GM12878 (cell line): ENCODE measurements around the gene EIF1AD. TPM values are rescaled to one million over a fixed set of nuclear protein-coding genes. Genes with fewer than 3 reads are reported as not detected.

Experiments used
- BHLHE40 ChIP-seq, 2 experiments: fragments of 450-650 bp in 1 of 2; IDR thresholded peaks; 2 replicates each; pipeline ENCODE4 v1.6.1; 2011 to 2017; ENCODE audit warnings: low read depth in 2 of 2, borderline replicate concordance in 1 of 2, improper control_type of control experiment in 1 of 2, low read length in 1 of 2, mild to moderate bottlenecking in 1 of 2
- CEBPB ChIP-seq, 2 experiments: fragments of 150-350 bp in 1 of 2; IDR thresholded peaks; 2 replicates each; pipeline ENCODE4 v1.6.1; 2012 to 2014; ENCODE audit warnings: low read depth in 2 of 2, low read length in 2 of 2, borderline replicate concordance in 1 of 2, inconsistent platforms in 1 of 2
- HDAC6 ChIP-seq: fragments of 200-600 bp; sonication (generic); IDR thresholded peaks from one replicate; pipeline ENCODE4 v1.8.0; 2017; ENCODE audit warnings: antibody characterized with exemption; ENCODE audit not compliant: unreplicated experiment
- IRF4 ChIP-seq: IDR thresholded peaks from 2 replicates; pipeline ENCODE4 v1.6.1; 2011; ENCODE audit warnings: low read depth, low read length
- JUND ChIP-seq: IDR thresholded peaks from 2 replicates; pipeline ENCODE4 v1.6.1; 2012; ENCODE audit warnings: low read depth, mild to moderate bottlenecking, low read length, improper control_type of control experiment, moderate library complexity
- MEF2A ChIP-seq: IDR thresholded peaks from 2 replicates; pipeline ENCODE4 v1.6.1; 2011; ENCODE audit warnings: low read depth, mild to moderate bottlenecking, low read length, moderate library complexity; ENCODE audit not compliant: insufficient read depth
- MYB ChIP-seq: fragments of 150-350 bp; IDR thresholded peaks from 2 replicates; pipeline ENCODE4 v1.6.1; 2014; ENCODE audit warnings: mild to moderate bottlenecking, low read depth, low read length, borderline replicate concordance
- NBN ChIP-seq: fragments of 450-650 bp; IDR thresholded peaks from 2 replicates; pipeline ENCODE4 v1.6.1; 2016
- NFYA ChIP-seq: IDR thresholded peaks from 2 replicates; pipeline ENCODE4 v1.6.1; 2011; ENCODE audit warnings: low read depth, mild to moderate bottlenecking, low read length, improper control_type of control experiment, borderline replicate concordance
- PAX5 ChIP-seq: IDR thresholded peaks from 2 replicates; pipeline ENCODE4 v1.6.1; 2011; ENCODE audit warnings: low read depth, low read length, borderline replicate concordance
- POU2F2 ChIP-seq: IDR thresholded peaks from 3 replicates; pipeline ENCODE4 v1.6.1; 2011; ENCODE audit warnings: low read depth, mild to moderate bottlenecking, low read length, borderline replicate concordance
- SMC3 ChIP-seq: IDR thresholded peaks from 2 replicates; pipeline ENCODE4 v1.6.1; 2011; ENCODE audit warnings: low read length, improper control_type of control experiment, borderline replicate concordance
- SP1 ChIP-seq: IDR thresholded peaks from one replicate; pipeline ENCODE4 v1.6.1; 2011; ENCODE audit warnings: low read depth, low read length
- polyA plus RNA-seq, 11 experiments: library from polyadenylated mRNA; depleted of rRNA in 4 of 11; unstranded in 6 of 11; stranded (reverse) in 5 of 11; fragments of >200 nt; fragmentation: Nextera tagmentation in 4 of 11; fragmentation: Illumina TruSeq in 1 of 11; extraction: Ambion mirVana in 4 of 11; extraction: Trizol in 1 of 11; gene quantifications; 1 replicate in 1 of 11; 2 replicates in 10 of 11; pipeline versions ENCODE4 v1.2.1 to v1.2.3, GENCODE V29; 2011 to 2016; ENCODE audit warnings: inconsistent platforms in 2 of 11, missing spikeins in 2 of 11, low read depth in 1 of 11
- total RNA-seq, 4 experiments: library from RNA; depleted of rRNA in 3 of 4; stranded (reverse); fragments of >200 nt in 3 of 4; fragmentation: Illumina TruSeq in 1 of 4; extraction: Trizol in 1 of 4; gene quantifications; 2 replicates each; pipeline versions ENCODE4 v1.2.1 to v1.2.3, GENCODE V29; 2013 to 2021
- TF ChIP-seq, protein P1 (sequence below): IDR thresholded peaks from 2 replicates; pipeline ENCODE4 v1.6.1; 2012; ENCODE audit warnings: low read depth, low read length, improper control_type of control experiment
- TF ChIP-seq, protein P2 (sequence below): fragments of 450-650 bp; IDR thresholded peaks from 2 replicates; pipeline ENCODE4 v1.6.1; 2017; ENCODE audit warnings: mild to moderate bottlenecking, low read depth, inconsistent platforms; ENCODE audit not compliant: poor library complexity, severe bottlenecking
- TF ChIP-seq, protein P3 (sequence below), 3 experiments: IDR thresholded peaks in 2 of 3; conservative IDR thresholded peaks in 1 of 3; 2 replicates each; pipeline ENCODE4 v1.5.1; 2011; ENCODE audit warnings: low read depth in 3 of 3, low read length in 3 of 3, mild to moderate bottlenecking in 3 of 3, control low read depth in 2 of 3, moderate library complexity in 2 of 3, inconsistent platforms in 1 of 3, mixed read lengths in 1 of 3; ENCODE audit not compliant: control insufficient read depth in 2 of 3, insufficient read depth in 1 of 3; ENCODE audit errors: extremely low read depth in 1 of 3
- TF ChIP-seq, protein P4 (sequence below): IDR thresholded peaks from 2 replicates; pipeline ENCODE4 v1.6.1; 2012; ENCODE audit warnings: improper control_type of control experiment, low read depth, low read length; ENCODE audit not compliant: insufficient replicate concordance

EIF1AD gene
- total and polyA plus RNA-seq, 10 of the 15 experiments (the other 5 are each of a cell fraction or from before 2014, with no cell fraction given): 31.6 to 56.8 (median 39.5) TPM

DNA sequence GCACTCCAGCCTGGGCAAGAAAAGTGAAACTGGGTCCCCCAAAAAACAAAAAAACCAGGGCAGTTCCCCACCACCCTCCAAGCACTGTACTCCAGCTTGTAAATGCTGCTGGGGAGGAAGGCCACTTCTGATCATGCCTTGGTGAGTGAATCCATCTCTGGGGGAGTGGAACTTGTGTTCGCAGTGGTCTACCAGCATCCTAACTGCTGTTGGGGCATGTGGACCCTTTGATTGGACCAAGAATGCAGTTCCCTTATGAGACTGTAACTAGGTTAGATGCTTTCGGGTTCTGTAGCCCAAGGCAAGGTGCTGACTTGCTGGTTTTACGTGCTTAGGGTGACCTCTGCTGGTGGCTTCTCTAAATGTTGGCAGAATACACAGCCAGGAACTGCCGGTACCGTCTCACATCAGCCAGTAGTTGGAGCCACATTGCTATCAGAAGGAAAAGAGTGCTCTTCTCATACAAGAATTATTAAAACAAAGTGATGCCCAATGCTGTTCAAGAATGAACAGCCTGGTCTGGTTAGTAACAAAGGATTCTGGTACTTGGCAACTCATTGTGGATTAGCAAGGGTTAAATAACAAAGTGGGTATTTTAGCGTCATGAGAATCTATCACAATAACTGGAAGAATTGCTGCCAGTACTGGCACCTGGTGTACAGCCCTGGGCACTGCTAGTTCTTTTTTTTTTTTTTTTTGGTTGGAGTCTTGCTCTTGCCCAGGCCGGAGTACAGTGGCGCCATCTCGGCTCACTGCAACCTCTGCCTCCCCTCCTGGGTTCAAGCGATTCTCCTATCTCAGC is 13.0 kb downstream of the EIF1AD start (continued):
- no peak for TF ChIP-seq PAX5
- TF ChIP-seq, protein P1, sequence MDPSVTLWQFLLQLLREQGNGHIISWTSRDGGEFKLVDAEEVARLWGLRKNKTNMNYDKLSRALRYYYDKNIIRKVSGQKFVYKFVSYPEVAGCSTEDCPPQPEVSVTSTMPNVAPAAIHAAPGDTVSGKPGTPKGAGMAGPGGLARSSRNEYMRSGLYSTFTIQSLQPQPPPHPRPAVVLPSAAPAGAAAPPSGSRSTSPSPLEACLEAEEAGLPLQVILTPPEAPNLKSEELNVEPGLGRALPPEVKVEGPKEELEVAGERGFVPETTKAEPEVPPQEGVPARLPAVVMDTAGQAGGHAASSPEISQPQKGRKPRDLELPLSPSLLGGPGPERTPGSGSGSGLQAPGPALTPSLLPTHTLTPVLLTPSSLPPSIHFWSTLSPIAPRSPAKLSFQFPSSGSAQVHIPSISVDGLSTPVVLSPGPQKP: no peak
- peak; percentile 65; the same call in 1 of the 2 replicates for TF ChIP-seq IRF4
- no peak for TF ChIP-seq MYB
- TF ChIP-seq, protein P2, sequence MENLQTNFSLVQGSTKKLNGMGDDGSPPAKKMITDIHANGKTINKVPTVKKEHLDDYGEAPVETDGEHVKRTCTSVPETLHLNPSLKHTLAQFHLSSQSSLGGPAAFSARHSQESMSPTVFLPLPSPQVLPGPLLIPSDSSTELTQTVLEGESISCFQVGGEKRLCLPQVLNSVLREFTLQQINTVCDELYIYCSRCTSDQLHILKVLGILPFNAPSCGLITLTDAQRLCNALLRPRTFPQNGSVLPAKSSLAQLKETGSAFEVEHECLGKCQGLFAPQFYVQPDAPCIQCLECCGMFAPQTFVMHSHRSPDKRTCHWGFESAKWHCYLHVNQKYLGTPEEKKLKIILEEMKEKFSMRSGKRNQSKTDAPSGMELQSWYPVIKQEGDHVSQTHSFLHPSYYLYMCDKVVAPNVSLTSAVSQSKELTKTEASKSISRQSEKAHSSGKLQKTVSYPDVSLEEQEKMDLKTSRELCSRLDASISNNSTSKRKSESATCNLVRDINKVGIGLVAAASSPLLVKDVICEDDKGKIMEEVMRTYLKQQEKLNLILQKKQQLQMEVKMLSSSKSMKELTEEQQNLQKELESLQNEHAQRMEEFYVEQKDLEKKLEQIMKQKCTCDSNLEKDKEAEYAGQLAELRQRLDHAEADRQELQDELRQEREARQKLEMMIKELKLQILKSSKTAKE: peak; percentile 79
- TF ChIP-seq, protein P3, sequence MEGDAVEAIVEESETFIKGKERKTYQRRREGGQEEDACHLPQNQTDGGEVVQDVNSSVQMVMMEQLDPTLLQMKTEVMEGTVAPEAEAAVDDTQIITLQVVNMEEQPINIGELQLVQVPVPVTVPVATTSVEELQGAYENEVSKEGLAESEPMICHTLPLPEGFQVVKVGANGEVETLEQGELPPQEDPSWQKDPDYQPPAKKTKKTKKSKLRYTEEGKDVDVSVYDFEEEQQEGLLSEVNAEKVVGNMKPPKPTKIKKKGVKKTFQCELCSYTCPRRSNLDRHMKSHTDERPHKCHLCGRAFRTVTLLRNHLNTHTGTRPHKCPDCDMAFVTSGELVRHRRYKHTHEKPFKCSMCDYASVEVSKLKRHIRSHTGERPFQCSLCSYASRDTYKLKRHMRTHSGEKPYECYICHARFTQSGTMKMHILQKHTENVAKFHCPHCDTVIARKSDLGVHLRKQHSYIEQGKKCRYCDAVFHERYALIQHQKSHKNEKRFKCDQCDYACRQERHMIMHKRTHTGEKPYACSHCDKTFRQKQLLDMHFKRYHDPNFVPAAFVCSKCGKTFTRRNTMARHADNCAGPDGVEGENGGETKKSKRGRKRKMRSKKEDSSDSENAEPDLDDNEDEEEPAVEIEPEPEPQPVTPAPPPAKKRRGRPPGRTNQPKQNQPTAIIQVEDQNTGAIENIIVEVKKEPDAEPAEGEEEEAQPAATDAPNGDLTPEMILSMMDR (IDR thresholded peaks at IDR 0.05 in 2 of 3, conservative IDR thresholded peaks at IDR 0.05 in 1 of 3; ENCODE audit: control insufficient read depth in 2 of 3, extremely low read depth in 1 of 3, insufficient read depth in 1 of 3, low read depth in 3 of 3, low read length in 3 of 3): peak; percentile 92 to 100 (median 99); a peak in 5 of 6 replicates
- TF ChIP-seq CEBPB (IDR thresholded peaks at IDR 0.05; ENCODE audit: borderline replicate concordance in 1 of 2, low read depth in 2 of 2, low read length in 2 of 2): no peak
- peak; percentile 19 for TF ChIP-seq SP1
- TF ChIP-seq, protein P4, sequence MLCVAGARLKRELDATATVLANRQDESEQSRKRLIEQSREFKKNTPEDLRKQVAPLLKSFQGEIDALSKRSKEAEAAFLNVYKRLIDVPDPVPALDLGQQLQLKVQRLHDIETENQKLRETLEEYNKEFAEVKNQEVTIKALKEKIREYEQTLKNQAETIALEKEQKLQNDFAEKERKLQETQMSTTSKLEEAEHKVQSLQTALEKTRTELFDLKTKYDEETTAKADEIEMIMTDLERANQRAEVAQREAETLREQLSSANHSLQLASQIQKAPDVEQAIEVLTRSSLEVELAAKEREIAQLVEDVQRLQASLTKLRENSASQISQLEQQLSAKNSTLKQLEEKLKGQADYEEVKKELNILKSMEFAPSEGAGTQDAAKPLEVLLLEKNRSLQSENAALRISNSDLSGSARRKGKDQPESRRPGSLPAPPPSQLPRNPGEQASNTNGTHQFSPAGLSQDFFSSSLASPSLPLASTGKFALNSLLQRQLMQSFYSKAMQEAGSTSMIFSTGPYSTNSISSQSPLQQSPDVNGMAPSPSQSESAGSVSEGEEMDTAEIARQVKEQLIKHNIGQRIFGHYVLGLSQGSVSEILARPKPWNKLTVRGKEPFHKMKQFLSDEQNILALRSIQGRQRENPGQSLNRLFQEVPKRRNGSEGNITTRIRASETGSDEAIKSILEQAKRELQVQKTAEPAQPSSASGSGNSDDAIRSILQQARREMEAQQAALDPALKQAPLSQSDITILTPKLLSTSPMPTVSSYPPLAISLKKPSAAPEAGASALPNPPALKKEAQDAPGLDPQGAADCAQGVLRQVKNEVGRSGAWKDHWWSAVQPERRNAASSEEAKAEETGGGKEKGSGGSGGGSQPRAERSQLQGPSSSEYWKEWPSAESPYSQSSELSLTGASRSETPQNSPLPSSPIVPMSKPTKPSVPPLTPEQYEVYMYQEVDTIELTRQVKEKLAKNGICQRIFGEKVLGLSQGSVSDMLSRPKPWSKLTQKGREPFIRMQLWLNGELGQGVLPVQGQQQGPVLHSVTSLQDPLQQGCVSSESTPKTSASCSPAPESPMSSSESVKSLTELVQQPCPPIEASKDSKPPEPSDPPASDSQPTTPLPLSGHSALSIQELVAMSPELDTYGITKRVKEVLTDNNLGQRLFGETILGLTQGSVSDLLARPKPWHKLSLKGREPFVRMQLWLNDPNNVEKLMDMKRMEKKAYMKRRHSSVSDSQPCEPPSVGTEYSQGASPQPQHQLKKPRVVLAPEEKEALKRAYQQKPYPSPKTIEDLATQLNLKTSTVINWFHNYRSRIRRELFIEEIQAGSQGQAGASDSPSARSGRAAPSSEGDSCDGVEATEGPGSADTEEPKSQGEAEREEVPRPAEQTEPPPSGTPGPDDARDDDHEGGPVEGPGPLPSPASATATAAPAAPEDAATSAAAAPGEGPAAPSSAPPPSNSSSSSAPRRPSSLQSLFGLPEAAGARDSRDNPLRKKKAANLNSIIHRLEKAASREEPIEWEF: no peak
- peak; percentile 65; the same call in 1 of the 2 replicates for TF ChIP-seq NBN
- TF ChIP-seq SMC3: peak; percentile 93
- no peak for TF ChIP-seq HDAC6
- TF ChIP-seq BHLHE40 (IDR thresholded peaks at IDR 0.05; ENCODE audit: borderline replicate concordance in 1 of 2, low read depth in 2 of 2, low read length in 1 of 2): 0 out of 4 replicates have a peak, but pooled peaks of 1 of the 2 experiments have one; percentile 34
- peak; percentile 52; the same call in 1 of the 2 replicates for TF ChIP-seq MEF2A
- TF ChIP-seq NFYA: no peak
- no peak for TF ChIP-seq JUND
- TF ChIP-seq POU2F2: peak; percentile 24; the same call in 1 of the 3 replicates
